ENCODE data around the gene REC8. TPM values are rescaled to one million over a fixed set of nuclear protein-coding genes. Genes with fewer than 3 reads are reported as not detected.
A peak's percentile ranks its signal among the peaks of the same experiment; 100 is the strongest.

REC8 gene
- total RNA-seq, 6 experiments from 2014 or later, result 1.6 to 7.4 (median 3.4) TPM

- ATAC-seq (peak in 2 of 4 donors; percentile 31 to 42), DNase-seq (no peak)
- intact Hi-C loops (cut with DNase I), result loop anchor here in 1 of 2 donors (10.0 kb wide), 1 partner anchor 103 kb away; no protein-coding TSS in a partner anchor
- no peak for TF ChIP-seq POLR2A (IDR thresholded peaks at IDR 0.05)
- TF ChIP-seq CTCF (IDR thresholded peaks at IDR 0.05), result no peak
- H3K4me1 ChIP-seq, result peaks cover 0 to 8% (median 2%) of the 10 kb centered on the region in 4 donors
- WGBS (ENCODE audit: insufficient coverage, low coverage, low lambda C conversion rate, missing lambda C conversion rate), result 87% methylated on average over 3 of the region's 3 CpGs
- H3K36me3 ChIP-seq, result peaks cover 7 to 43% (median 25%) of the 10 kb centered on the region in 4 donors
- no peaks in the 10 kb centered on the region for H3K9me3 ChIP-seq
- H3K27ac ChIP-seq, result no peak overlapping the region
- no peak overlapping the region for H3K4me3 ChIP-seq
- H3K27me3 ChIP-seq, result no peaks in the 10 kb centered on the region
Measured at GRCh38 chr14:24167469-24168114, 4.3 kb upstream of the REC8 start.

- no peak for DNase-seq
- WGBS (ENCODE audit: insufficient coverage, low coverage, low lambda C conversion rate, missing lambda C conversion rate), result 52% methylated on average over 14 of the region's 30 CpGs
- no peaks in the 10 kb centered on the region for H3K4me1 ChIP-seq
- no peak for ATAC-seq
- no peak overlapping the region for H3K4me3 ChIP-seq
- no peak for TF ChIP-seq POLR2A (IDR thresholded peaks at IDR 0.05)
- no peaks in the 10 kb centered on the region for H3K9me3 ChIP-seq
- peaks cover 0 to 5% (median 0%) of the 10 kb centered on the region in 4 donors for H3K36me3 ChIP-seq
- no peaks in the 10 kb centered on the region for H3K27me3 ChIP-seq
- intact Hi-C loops (cut with DNase I), result no loop called here
- H3K27ac ChIP-seq, result no peak overlapping the region
Measured at GRCh38 chr14:24172261-24172860, 481 bp downstream of the REC8 start.

- Histone ChIP-seq H3K27ac (no peak overlapping the region), H3K4me3 (no peak overlapping the region)
- 87% methylated on average over 20 of the region's 20 CpGs for WGBS (ENCODE audit: insufficient coverage, low coverage, low lambda C conversion rate, missing lambda C conversion rate)
Measured at GRCh38 chr14:24172871-24173281, 996 bp downstream of the REC8 start.

GRCh38 chr14:24176599-24176998 lies 4.7 kb downstream of the REC8 start:
- Histone ChIP-seq H3K9me3 (no peaks in the 10 kb centered on the region), H3K4me1 (peaks cover 0 to 23% (median 11%) of the 10 kb centered on the region in 4 donors), H3K27ac (no peak overlapping the region), H3K36me3 (peaks cover 0 to 11% (median 8%) of the 10 kb centered on the region in 4 donors), H3K4me3 (no peak overlapping the region), H3K27me3 (no peaks in the 10 kb centered on the region)
- WGBS (ENCODE audit: insufficient coverage, low coverage, low lambda C conversion rate, missing lambda C conversion rate), result no CpG with 5 or more reads among the region's 5 CpGs
- intact Hi-C loops (cut with DNase I), result no loop called here
- no peak for ATAC-seq
- no peak for DNase-seq
- no peak for TF ChIP-seq POLR2A (IDR thresholded peaks at IDR 0.05)
- no peak for TF ChIP-seq CTCF (IDR thresholded peaks at IDR 0.05)

More at GRCh38 chr14:24172871-24173281, 996 bp downstream of the REC8 start:
- no peak for TF ChIP-seq POLR2A (IDR thresholded peaks at IDR 0.05)
- no peak for TF ChIP-seq CTCF (IDR thresholded peaks at IDR 0.05)
- Histone ChIP-seq H3K36me3 (peaks cover 0 to 5% (median 0%) of the 10 kb centered on the region in 4 donors), H3K9me3 (no peaks in the 10 kb centered on the region), H3K27me3 (no peaks in the 10 kb centered on the region), H3K4me1 (no peaks in the 10 kb centered on the region)
- ATAC-seq (no peak), DNase-seq (peak in 1 of 3 donors; percentile 49)
- intact Hi-C loops (cut with DNase I), result no loop called here
